Tibial artery (tissue), 4 donors: ENCODE data around the gene NF1.

Experiments used
- DNase-seq, 2 donors: peaks; one replicate each; pipeline ENCODE4 v3.0.0-alpha.2; 2019
- H3K27ac ChIP-seq, 2 donors: fragments of 200-600 bp; sonication (generic) in 1 of 2; 1 replicate in 1 of 2; 2 replicates in 1 of 2; pipeline ENCODE4 v1.5.1; 2018 to 2019; ENCODE audit warnings: mild to moderate bottlenecking in 1 of 2
- H3K27me3 ChIP-seq, 2 donors: fragments of 200-600 bp; sonication (generic) in 1 of 2; one replicate each; pipeline versions ENCODE4 v1.5.1 to v1.6.0; 2016 to 2019
- H3K36me3 ChIP-seq, 3 donors: fragments of 200-600 bp; sonication (generic) in 2 of 3; one replicate each; pipeline ENCODE4 v1.5.1; 2016 to 2019; ENCODE audit warnings: mild to moderate bottlenecking in 2 of 3
- H3K4me1 ChIP-seq, 4 donors: fragments of 200-600 bp; sonication (generic) in 2 of 4; 1 replicate in 3 of 4; 2 replicates in 1 of 4; pipeline ENCODE4 v1.5.1; 2016 to 2019
- H3K4me3 ChIP-seq, 2 donors: fragments of 200-600 bp; sonication (generic) in 1 of 2; 1 replicate in 1 of 2; 2 replicates in 1 of 2; pipeline ENCODE4 v1.5.1; 2018 to 2019; ENCODE audit warnings: mild to moderate bottlenecking in 2 of 2
- H3K9me3 ChIP-seq, 3 donors: fragments of 200-600 bp; sonication (generic) in 1 of 3; one replicate each; pipeline ENCODE4 v1.5.1; 2016 to 2019
- intact Hi-C: fragments of 100-400 bp; cut with DNase I; formaldehyde crosslinking; loops from one replicate; pipeline ENCODE4 v1.15.0; 2023; ENCODE audit warnings: low total_unique reads
- TF ChIP-seq, protein P1 (sequence below), 2 experiments: fragments of 200-600 bp in 1 of 2; fragments of 450-650 bp in 1 of 2; IDR thresholded peaks; one replicate each; pipeline ENCODE4 v1.5.1; 2017 to 2019; ENCODE audit warnings: antibody characterized with exemption in 2 of 2, mild to moderate bottlenecking in 1 of 2, moderate library complexity in 1 of 2

The NF1 gene

DNA sequence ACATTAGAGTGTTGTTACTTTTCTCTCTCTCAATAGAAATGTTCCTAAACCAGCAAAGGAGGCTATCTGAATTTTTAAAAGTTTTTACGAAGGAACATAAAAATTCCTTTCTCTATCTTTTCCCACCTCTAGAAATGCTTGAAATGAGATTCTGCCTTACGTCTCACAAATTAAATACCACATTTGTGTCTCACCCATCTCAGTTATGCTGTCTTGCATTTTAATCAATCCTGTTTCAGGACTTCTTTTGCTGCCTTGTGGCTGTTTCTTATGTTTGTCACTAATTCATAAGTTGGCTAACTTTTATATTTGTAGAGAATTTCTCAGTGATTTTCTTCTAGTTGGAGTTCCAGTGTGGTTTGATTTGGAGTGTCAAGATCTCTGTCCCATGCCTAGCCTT is 198.8 kb downstream of the NF1 start:
- intact Hi-C loops: no loop called here
- Histone ChIP-seq H3K4me1 (no peaks in the 10 kb centered on the region), H3K27me3 (no peaks in the 10 kb centered on the region), H3K27ac (no peak overlapping the region), H3K36me3 (no peaks in the 10 kb centered on the region), H3K4me3 (no peak overlapping the region), H3K9me3 (no peaks in the 10 kb centered on the region)
- TF ChIP-seq, protein P1, sequence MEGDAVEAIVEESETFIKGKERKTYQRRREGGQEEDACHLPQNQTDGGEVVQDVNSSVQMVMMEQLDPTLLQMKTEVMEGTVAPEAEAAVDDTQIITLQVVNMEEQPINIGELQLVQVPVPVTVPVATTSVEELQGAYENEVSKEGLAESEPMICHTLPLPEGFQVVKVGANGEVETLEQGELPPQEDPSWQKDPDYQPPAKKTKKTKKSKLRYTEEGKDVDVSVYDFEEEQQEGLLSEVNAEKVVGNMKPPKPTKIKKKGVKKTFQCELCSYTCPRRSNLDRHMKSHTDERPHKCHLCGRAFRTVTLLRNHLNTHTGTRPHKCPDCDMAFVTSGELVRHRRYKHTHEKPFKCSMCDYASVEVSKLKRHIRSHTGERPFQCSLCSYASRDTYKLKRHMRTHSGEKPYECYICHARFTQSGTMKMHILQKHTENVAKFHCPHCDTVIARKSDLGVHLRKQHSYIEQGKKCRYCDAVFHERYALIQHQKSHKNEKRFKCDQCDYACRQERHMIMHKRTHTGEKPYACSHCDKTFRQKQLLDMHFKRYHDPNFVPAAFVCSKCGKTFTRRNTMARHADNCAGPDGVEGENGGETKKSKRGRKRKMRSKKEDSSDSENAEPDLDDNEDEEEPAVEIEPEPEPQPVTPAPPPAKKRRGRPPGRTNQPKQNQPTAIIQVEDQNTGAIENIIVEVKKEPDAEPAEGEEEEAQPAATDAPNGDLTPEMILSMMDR (IDR thresholded peaks at IDR 0.05): no peak
- DNase-seq: no peak

DNA sequence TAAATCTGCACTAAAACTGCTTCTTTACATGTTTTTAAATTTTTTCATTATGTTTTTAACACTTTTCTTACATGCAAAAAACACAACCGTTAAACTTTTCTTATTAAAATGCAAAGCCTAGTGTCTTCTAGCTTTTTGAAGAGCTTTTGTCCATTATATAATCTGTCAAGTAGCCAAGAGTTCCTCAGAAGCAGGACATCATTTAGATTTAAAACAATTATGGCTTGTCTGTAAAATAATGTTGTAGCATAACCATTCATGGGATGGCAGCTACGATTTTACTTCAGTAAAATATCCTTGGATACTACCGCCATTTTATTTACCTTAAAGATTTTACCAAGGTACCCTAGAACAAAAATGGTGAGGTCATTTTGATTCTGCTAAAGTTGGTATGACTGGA is 199.5 kb downstream of the NF1 start:
- Histone ChIP-seq H3K9me3 (no peaks in the 10 kb centered on the region), H3K4me1 (no peaks in the 10 kb centered on the region), H3K27ac (no peak overlapping the region), H3K27me3 (no peaks in the 10 kb centered on the region), H3K36me3 (no peaks in the 10 kb centered on the region), H3K4me3 (no peak overlapping the region)
- TF ChIP-seq, protein P1 (IDR thresholded peaks at IDR 0.05): no peak
- intact Hi-C loops: no loop called here
- DNase-seq: no peak

DNA sequence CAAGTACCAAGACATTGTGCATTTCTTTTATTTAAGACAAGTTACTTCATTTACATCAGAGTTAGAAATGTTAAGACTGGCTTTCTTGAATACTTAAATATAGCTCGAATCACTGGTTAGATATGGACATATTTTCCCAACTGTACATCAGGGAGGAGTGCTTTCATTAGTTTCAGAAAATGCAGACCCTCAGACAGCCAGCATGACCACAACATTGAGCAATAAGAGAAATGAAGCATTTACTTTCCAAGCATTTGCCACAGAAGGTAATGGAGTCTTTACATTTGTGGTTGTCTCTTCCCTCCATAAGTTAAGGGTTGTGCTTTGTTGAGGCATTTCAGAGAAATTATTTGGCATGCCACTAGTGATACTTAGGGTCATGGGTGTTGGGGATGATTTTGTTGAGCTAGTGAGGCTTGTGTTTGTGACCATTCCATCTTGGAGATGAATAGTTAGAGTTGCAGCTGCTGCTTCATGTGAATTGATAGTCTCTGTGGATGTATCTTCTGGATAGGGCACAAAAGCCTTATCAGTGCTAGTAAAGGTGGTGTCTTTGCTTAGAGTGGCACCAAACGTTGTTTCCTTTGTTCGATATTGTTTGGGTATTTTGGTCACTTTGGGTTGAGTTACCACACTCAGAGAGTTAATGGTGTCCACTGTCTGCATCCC is 200.2 kb downstream of the NF1 start:
- Histone ChIP-seq H3K4me3 (no peak overlapping the region), H3K27me3 (no peaks in the 10 kb centered on the region), H3K9me3 (no peaks in the 10 kb centered on the region), H3K4me1 (no peaks in the 10 kb centered on the region), H3K36me3 (no peaks in the 10 kb centered on the region), H3K27ac (no peak overlapping the region)
- TF ChIP-seq, protein P1 (IDR thresholded peaks at IDR 0.05): no peak
- DNase-seq: no peak
- intact Hi-C loops: no loop called here

DNA sequence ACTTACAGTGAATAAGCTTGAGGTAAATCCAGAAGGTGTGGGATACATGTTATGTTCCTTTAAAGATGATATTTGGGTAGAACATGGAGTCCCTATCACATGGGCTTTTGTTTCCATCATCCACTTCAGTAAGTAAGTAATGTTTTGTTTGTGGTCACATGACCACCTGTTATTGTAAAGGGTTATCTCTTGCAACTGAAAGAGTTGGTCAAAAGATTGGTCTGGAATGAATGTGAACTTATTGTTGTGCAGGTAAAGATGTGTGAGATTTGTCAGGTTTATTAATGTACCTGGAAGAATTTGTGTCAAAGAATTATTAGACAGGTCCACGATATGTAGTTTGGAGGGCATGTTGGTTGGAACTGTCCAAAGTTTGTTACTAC is 200.7 kb downstream of the NF1 start:
- Histone ChIP-seq H3K4me1 (no peaks in the 10 kb centered on the region), H3K27me3 (no peaks in the 10 kb centered on the region), H3K4me3 (no peak overlapping the region), H3K9me3 (no peaks in the 10 kb centered on the region), H3K27ac (no peak overlapping the region), H3K36me3 (no peaks in the 10 kb centered on the region)
- intact Hi-C loops: no loop called here
- no peak for DNase-seq
- TF ChIP-seq, protein P1 (IDR thresholded peaks at IDR 0.05): no peak

DNA sequence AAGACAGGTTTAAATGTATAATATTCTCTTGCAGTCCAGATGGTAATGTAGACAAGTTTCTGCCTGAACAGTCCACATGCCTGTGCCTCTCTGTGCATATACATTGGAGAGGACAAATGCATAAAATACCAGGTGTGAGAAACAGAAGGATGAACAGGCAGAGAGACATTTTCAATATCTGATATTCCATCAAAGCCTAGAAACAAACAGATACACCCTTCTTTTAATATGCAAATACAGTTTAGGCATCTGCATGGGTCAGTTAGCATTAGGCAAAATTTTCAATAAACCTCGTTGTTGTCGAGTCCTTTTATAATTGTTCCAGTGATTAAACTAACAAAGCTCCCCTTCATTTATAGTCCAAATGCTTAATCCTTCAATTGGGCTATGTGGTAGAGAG is 201.4 kb downstream of the NF1 start:
- H3K9me3 ChIP-seq: no peaks in the 10 kb centered on the region
- DNase-seq: no peak
- H3K27me3 ChIP-seq: no peaks in the 10 kb centered on the region
- intact Hi-C loops: no loop called here
- TF ChIP-seq, protein P1 (IDR thresholded peaks at IDR 0.05): no peak
- H3K27ac ChIP-seq: no peak overlapping the region
- H3K4me1 ChIP-seq: no peaks in the 10 kb centered on the region
- H3K4me3 ChIP-seq: no peak overlapping the region
- no peaks in the 10 kb centered on the region for H3K36me3 ChIP-seq

DNA sequence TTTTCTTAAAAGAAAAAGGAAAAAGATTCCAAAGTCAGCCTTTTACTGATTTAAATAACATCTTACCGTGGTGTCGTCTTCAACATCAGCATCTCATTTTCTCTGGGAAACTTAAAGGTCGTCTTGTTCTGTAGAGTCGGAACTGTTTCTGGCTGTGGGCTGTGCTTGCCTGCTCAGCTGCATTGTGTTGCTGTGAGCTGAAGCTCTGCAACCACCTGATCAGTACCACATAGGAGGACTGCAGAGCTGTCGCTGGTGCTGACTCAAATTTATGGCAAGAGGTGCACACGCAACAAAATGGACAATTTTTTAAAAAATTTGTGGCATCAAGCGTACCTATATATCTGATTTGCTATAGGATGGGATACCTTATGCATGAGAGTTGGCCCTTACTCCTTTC is 202.3 kb downstream of the NF1 start, which contains the start of gene OMG:
OMG (minus strand) TSS at position 150 of the 400 bp plus-strand sequence. CDS start 908 bp downstream, outside the sequence.
- no peak for DNase-seq

More for the DNA sequence above, 202.3 kb downstream of the NF1 start, which contains the start of gene OMG:
- H3K27me3 ChIP-seq: no peaks in the 10 kb centered on the region
- H3K4me1 ChIP-seq: no peaks in the 10 kb centered on the region
- TF ChIP-seq, protein P1 (IDR thresholded peaks at IDR 0.05): no peak
- H3K36me3 ChIP-seq: no peaks in the 10 kb centered on the region
- H3K27ac ChIP-seq: no peak within 1 kb of the TSS
- intact Hi-C loops: no loop called here
- H3K9me3 ChIP-seq: no peaks in the 10 kb centered on the region
- no peak within 1 kb of the TSS for H3K4me3 ChIP-seq
